Ovary (tissue), 3 donors: ENCODE measurements around the gene TMEM61.

ENCODE experiments used
- POLR2A ChIP-seq: fragments of 450-650 bp; IDR thresholded peaks from one replicate; pipeline ENCODE4 v1.6.1; 2017; ENCODE audit warnings: antibody characterized with exemption, mild to moderate bottlenecking, moderate library complexity
- TF ChIP-seq, protein P1 (sequence below), 3 donors: fragments of 450-650 bp in 2 of 3; fragments of 200-600 bp in 1 of 3; IDR thresholded peaks; one replicate each; pipeline versions ENCODE4 v1.5.1 to v1.8.0; 2016 to 2022; ENCODE audit warnings: antibody characterized with exemption in 3 of 3, mild to moderate bottlenecking in 1 of 3
- donor health status: DM: no; HTN: no; CAD: no.

DNA sequence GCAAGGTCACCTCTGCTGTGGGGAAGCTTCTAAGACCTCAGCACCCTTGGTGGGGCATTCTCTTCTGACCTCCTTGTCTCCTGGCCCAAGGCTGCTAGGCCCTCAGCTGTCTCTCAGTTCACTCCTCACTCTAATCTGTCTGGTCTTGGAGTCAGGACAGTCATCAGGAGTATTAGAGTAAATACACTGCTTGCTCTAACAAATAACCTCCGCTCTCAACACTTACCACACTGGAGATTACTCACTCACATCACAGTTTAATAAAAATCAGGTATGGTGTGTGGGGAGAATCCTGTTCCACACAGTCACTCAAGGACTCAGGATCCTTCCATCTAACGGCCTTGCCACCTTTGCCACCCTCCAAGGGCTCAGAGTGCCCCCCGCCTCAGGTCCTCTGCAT lies 26.6 kb upstream of the TMEM61 start:
- TF ChIP-seq, protein P1, sequence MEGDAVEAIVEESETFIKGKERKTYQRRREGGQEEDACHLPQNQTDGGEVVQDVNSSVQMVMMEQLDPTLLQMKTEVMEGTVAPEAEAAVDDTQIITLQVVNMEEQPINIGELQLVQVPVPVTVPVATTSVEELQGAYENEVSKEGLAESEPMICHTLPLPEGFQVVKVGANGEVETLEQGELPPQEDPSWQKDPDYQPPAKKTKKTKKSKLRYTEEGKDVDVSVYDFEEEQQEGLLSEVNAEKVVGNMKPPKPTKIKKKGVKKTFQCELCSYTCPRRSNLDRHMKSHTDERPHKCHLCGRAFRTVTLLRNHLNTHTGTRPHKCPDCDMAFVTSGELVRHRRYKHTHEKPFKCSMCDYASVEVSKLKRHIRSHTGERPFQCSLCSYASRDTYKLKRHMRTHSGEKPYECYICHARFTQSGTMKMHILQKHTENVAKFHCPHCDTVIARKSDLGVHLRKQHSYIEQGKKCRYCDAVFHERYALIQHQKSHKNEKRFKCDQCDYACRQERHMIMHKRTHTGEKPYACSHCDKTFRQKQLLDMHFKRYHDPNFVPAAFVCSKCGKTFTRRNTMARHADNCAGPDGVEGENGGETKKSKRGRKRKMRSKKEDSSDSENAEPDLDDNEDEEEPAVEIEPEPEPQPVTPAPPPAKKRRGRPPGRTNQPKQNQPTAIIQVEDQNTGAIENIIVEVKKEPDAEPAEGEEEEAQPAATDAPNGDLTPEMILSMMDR (IDR thresholded peaks at IDR 0.05) = no peak
- TF ChIP-seq POLR2A = no peak
